ENCODE data around the gene ASXL1. TPM values are rescaled to one million over a fixed set of nuclear protein-coding genes. Genes with fewer than 3 reads are reported as not detected.

ASXL1 gene
- total RNA-seq, 1 donor = 68.8 TPM

DNA sequence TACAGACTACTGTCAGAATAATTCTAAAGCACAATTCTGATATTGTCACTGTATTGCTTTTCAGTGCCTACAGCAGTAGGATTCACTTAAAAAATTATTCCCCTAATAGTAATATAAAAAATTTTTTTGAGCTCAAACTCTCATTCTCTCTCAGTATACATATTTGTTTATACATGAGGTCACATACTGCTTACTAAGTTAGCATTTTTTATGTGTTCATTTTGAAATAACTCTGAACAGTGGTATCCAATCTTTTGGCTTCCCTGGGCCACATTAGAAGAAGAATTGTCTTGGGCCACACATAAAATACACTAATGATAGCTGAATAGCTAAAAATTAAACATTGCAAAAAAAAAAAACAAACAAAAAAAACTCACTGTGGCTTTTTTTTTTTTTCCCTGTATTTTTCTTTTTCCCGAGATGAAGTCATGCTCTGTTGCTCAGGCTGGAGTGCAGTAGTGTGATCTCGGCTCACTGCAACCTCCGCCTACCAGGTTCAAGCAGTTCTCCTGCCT lies 38.6 kb downstream of the ASXL1 start:
- no peak for DNase-seq (ENCODE audit: insufficient read length, low spot score, missing footprints)
- no peak overlapping the region for H3K27ac ChIP-seq (ENCODE audit: low read depth, low read length)
- H2AFZ ChIP-seq (ENCODE audit: low read length) = no peak overlapping the region
- no peak overlapping the region for H3K4me2 ChIP-seq (ENCODE audit: insufficient read depth, low read length)
- no peaks in the 10 kb centered on the region for H3K9me3 ChIP-seq (ENCODE audit: low read depth, low read length)
- H4K20me1 ChIP-seq (ENCODE audit: insufficient read depth, low read length) = peaks cover 27% of the 10 kb centered on the region
- H3K4me1 ChIP-seq (ENCODE audit: insufficient read depth, low read length) = no peaks in the 10 kb centered on the region
- TF ChIP-seq, protein P1, sequence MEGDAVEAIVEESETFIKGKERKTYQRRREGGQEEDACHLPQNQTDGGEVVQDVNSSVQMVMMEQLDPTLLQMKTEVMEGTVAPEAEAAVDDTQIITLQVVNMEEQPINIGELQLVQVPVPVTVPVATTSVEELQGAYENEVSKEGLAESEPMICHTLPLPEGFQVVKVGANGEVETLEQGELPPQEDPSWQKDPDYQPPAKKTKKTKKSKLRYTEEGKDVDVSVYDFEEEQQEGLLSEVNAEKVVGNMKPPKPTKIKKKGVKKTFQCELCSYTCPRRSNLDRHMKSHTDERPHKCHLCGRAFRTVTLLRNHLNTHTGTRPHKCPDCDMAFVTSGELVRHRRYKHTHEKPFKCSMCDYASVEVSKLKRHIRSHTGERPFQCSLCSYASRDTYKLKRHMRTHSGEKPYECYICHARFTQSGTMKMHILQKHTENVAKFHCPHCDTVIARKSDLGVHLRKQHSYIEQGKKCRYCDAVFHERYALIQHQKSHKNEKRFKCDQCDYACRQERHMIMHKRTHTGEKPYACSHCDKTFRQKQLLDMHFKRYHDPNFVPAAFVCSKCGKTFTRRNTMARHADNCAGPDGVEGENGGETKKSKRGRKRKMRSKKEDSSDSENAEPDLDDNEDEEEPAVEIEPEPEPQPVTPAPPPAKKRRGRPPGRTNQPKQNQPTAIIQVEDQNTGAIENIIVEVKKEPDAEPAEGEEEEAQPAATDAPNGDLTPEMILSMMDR (IDR thresholded peaks at IDR 0.05; ENCODE audit: extremely low read depth, low read depth, low read length) = no peak
- H3K4me3 ChIP-seq (ENCODE audit: insufficient read depth, low read length) = no peak overlapping the region
- peaks cover 2% of the 10 kb centered on the region for H3K36me3 ChIP-seq (ENCODE audit: insufficient read depth, low read length)
- H3K27me3 ChIP-seq (ENCODE audit: insufficient read depth, low read length) = no peaks in the 10 kb centered on the region
- H3K79me2 ChIP-seq (ENCODE audit: insufficient read depth, low read length) = peaks cover 92% of the 10 kb centered on the region

DNA sequence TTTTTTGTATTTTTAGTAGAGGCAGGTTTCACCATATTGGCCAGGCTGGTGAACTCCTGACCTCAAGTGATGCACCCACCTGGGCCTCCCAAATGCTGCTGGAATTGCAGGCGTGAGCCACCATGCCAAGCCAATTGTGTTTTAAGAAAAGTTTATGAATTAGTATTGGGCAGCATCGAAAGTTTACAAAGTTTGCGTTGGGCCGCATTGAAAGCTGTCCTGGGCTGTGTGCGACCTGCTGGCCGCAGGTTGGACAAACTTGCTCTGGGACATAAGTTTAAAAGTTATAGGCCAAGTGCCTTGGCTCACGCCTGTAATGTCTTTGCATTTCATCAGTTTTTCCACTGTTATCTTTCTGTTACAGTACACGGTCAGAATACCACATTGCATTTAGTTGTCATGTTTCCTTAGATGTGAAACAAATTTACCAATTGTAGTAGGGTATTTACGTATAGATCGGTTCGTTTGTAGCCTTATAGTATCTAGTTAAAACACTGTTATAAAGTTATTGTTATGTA lies 39.5 kb downstream of the ASXL1 start:
- Histone ChIP-seq H3K79me2 (ENCODE audit: insufficient read depth, low read length) (peaks cover 91% of the 10 kb centered on the region), H3K36me3 (ENCODE audit: insufficient read depth, low read length) (peaks cover 2% of the 10 kb centered on the region), H3K4me2 (ENCODE audit: insufficient read depth, low read length) (no peak overlapping the region), H3K9me3 (ENCODE audit: low read depth, low read length) (no peaks in the 10 kb centered on the region), H3K4me3 (ENCODE audit: insufficient read depth, low read length) (no peak overlapping the region), H2AFZ (ENCODE audit: low read length) (no peak overlapping the region), H3K27ac (ENCODE audit: low read depth, low read length) (no peak overlapping the region), H3K27me3 (ENCODE audit: insufficient read depth, low read length) (no peaks in the 10 kb centered on the region), H4K20me1 (ENCODE audit: insufficient read depth, low read length) (peaks cover 24% of the 10 kb centered on the region), H3K4me1 (ENCODE audit: insufficient read depth, low read length) (no peaks in the 10 kb centered on the region)
- no peak for DNase-seq (ENCODE audit: insufficient read length, low spot score, missing footprints)
- TF ChIP-seq, protein P1 (IDR thresholded peaks at IDR 0.05; ENCODE audit: extremely low read depth, low read depth, low read length) = no peak

DNA sequence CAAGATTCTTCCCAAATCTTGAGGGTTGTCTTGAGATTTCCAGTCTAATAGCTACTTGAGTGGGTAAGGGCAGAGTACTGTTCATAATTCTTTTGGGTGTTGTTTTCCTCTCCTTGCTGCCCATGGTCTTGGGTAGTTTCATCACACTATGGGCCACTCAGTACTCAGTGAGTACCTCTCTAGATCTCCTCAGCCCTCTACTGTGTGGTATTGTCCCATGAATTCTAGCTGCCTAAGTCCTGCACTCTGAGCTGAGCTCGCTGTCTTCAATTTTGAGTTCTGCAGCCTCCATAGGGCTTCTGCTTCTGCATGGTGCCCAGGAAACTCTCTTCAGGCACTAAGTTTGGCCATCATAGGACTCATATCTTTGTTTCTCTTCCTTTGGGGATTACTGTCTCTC lies 42.3 kb downstream of the ASXL1 start:
- Histone ChIP-seq H3K79me2 (ENCODE audit: insufficient read depth, low read length) (peaks cover 91% of the 10 kb centered on the region), H2AFZ (ENCODE audit: low read length) (no peak overlapping the region), H4K20me1 (ENCODE audit: insufficient read depth, low read length) (peaks cover 24% of the 10 kb centered on the region)

DNA sequence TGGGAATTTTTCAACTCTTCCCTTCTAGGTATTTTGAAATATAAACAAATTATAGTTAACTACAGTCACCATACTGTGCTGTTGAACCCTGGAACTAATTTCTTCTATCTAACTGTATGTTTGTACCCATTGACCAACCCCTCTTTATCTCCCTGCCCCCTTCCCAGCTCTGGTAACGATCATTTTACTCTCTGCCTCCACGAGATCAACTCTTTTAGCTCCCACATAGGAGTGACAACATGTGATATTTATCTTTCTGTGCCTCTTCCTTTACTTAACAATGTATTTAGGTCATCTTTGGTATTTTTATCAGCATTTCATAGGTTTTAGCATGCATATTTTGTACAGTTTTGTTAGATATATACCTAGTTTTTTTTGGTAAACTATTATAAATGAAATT lies 45.9 kb downstream of the ASXL1 start:
- H3K9me3 ChIP-seq (ENCODE audit: low read depth, low read length) = no peaks in the 10 kb centered on the region
- no peak overlapping the region for H2AFZ ChIP-seq (ENCODE audit: low read length)
- H3K27me3 ChIP-seq (ENCODE audit: insufficient read depth, low read length) = no peaks in the 10 kb centered on the region
- TF ChIP-seq, protein P1 (IDR thresholded peaks at IDR 0.05; ENCODE audit: extremely low read depth, low read depth, low read length) = no peak
- H3K79me2 ChIP-seq (ENCODE audit: insufficient read depth, low read length) = peaks cover 96% of the 10 kb centered on the region
- H3K27ac ChIP-seq (ENCODE audit: low read depth, low read length) = no peak overlapping the region
- H3K4me3 ChIP-seq (ENCODE audit: insufficient read depth, low read length) = no peak overlapping the region
- peaks cover 30% of the 10 kb centered on the region for H4K20me1 ChIP-seq (ENCODE audit: insufficient read depth, low read length)
- H3K36me3 ChIP-seq (ENCODE audit: insufficient read depth, low read length) = peaks cover 4% of the 10 kb centered on the region
- no peak for DNase-seq (ENCODE audit: insufficient read length, low spot score, missing footprints)
- no peaks in the 10 kb centered on the region for H3K4me1 ChIP-seq (ENCODE audit: insufficient read depth, low read length)
- H3K4me2 ChIP-seq (ENCODE audit: insufficient read depth, low read length) = no peak overlapping the region

More for the DNA sequence above, 42.3 kb downstream of the ASXL1 start:
- DNase-seq (ENCODE audit: insufficient read length, low spot score, missing footprints) = no peak
- no peaks in the 10 kb centered on the region for H3K4me1 ChIP-seq (ENCODE audit: insufficient read depth, low read length)
- no peak overlapping the region for H3K27ac ChIP-seq (ENCODE audit: low read depth, low read length)
- TF ChIP-seq, protein P1 (IDR thresholded peaks at IDR 0.05; ENCODE audit: extremely low read depth, low read depth, low read length) = no peak
- H3K27me3 ChIP-seq (ENCODE audit: insufficient read depth, low read length) = no peaks in the 10 kb centered on the region
- H3K36me3 ChIP-seq (ENCODE audit: insufficient read depth, low read length) = peaks cover 2% of the 10 kb centered on the region
- no peaks in the 10 kb centered on the region for H3K9me3 ChIP-seq (ENCODE audit: low read depth, low read length)
- H3K4me2 ChIP-seq (ENCODE audit: insufficient read depth, low read length) = no peak overlapping the region
- H3K4me3 ChIP-seq (ENCODE audit: insufficient read depth, low read length) = no peak overlapping the region

All from osteoblast (primary cell).